ENCODE results near the gene PLPP2.

- TF ChIP-seq EZH2 (IDR thresholded peaks at IDR 0.05; ENCODE audit: borderline replicate concordance, low read depth, low read length), result no peak
- no peak for TF ChIP-seq CREB1 (IDR thresholded peaks at IDR 0.05)
- TF ChIP-seq CREB1 (CRISPR knock-in tag; IDR thresholded peaks at IDR 0.05), result no peak
- TF ChIP-seq CHD4 (IDR thresholded peaks at IDR 0.05; ENCODE audit: insufficient read depth, insufficient replicate concordance, low read depth, low read length, poor library complexity, severe bottlenecking), result no peak
- no peak for TF ChIP-seq POLR2A (conservative IDR thresholded peaks at IDR 0.05)
- TF ChIP-seq CTCF (IDR thresholded peaks at IDR 0.05 in 2 of 3, conservative IDR thresholded peaks at IDR 0.05 in 1 of 3; ENCODE audit: insufficient read depth in 2 of 3, low read depth in 1 of 3, low read length in 3 of 3), result no peak
These were observed 1.4 kb downstream of the PLPP2 start for GRCh38 chr19:289651-290371.

Measured in K562 (cell line).